Caco-2 (cell line): ENCODE results near the gene SIRT3. TPM values are rescaled to one million over a fixed set of nuclear protein-coding genes. Genes with fewer than 3 reads are reported as not detected.
"Not testable (repeated sequence)": the region's sequence is repeated elsewhere in the genome, so short reads cannot be mapped to it uniquely, and the experiment has no call there.

Source experiments
- BruUV-seq: library from RNA; stranded (reverse); fragments of 400-500 nt; replicated peaks from 2 replicates; lab custom pipeline; 2021; lab: Mats Ljungman, UMichigan
- CTCF ChIA-PET: fragments of 300-600 bp; sonication (Branson Sonifier 250); formaldehyde crosslinking; loops from one replicate; lab custom pipeline; 2022; ENCODE audit warnings: antibody characterized with exemption; lab: Charles Lee
- POLR2A ChIA-PET: fragments of 300-600 bp; sonication (Branson Sonifier 250); formaldehyde crosslinking; loops from one replicate; lab custom pipeline; 2022; ENCODE audit warnings: antibody characterized with exemption; lab: Charles Lee
- DNase-seq, 2 experiments: peaks; one replicate each; pipeline versions ENCODE4 v3.0.0 to v3.0.0-alpha.2; 2020 to 2022
- H3K27me3 ChIP-seq: replicated peaks from 2 replicates; pipeline ENCODE4 v1.6.0; 2011; ENCODE audit warnings: low read length; ENCODE audit not compliant: control insufficient read depth, insufficient read depth
- H3K36me3 ChIP-seq: 2 replicates; pipeline ENCODE4 v1.5.1; 2011; ENCODE audit warnings: low read length; ENCODE audit not compliant: control insufficient read depth, insufficient read depth
- H3K4me1 ChIP-seq: fragments of 250-450 bp; sonication (Bioruptor Pico); 2 replicates; pipeline ENCODE4 v1.5.1; 2020; ENCODE audit warnings: mild to moderate bottlenecking
- H3K4me3 ChIP-seq: 2 replicates; pipeline ENCODE4 v1.5.1; 2011; ENCODE audit warnings: low read depth, mild to moderate bottlenecking, control low read depth, low read length
- H3K9me3 ChIP-seq: fragments of 250-450 bp; sonication (Bioruptor Pico); 2 replicates; pipeline ENCODE4 v1.5.1; 2020; ENCODE audit warnings: mild to moderate bottlenecking, moderate library complexity
- H3K27ac Mint-ChIP-seq: one replicate; pipeline ENCODE4 v1.8.0; 2022; ENCODE audit warnings: mixed read lengths; ENCODE audit not compliant: unreplicated experiment
- H3K27me3 Mint-ChIP-seq: one replicate; pipeline ENCODE4 v1.8.0; 2022; ENCODE audit warnings: mixed read lengths; ENCODE audit not compliant: insufficient read depth, unreplicated experiment
- H3K36me3 Mint-ChIP-seq: one replicate; pipeline ENCODE4 v1.8.0; 2022; ENCODE audit warnings: mild to moderate bottlenecking, mixed read lengths; ENCODE audit not compliant: insufficient read depth, unreplicated experiment
- H3K4me1 Mint-ChIP-seq: one replicate; pipeline ENCODE4 v1.8.0; 2022; ENCODE audit warnings: low read depth, mixed read lengths; ENCODE audit not compliant: unreplicated experiment
- H3K4me3 Mint-ChIP-seq: one replicate; pipeline ENCODE4 v1.8.0; 2022; ENCODE audit warnings: mild to moderate bottlenecking, moderate library complexity, mixed read lengths; ENCODE audit not compliant: unreplicated experiment
- H3K9me3 Mint-ChIP-seq: one replicate; pipeline ENCODE4 v1.8.0; 2022; ENCODE audit warnings: mixed read lengths; ENCODE audit not compliant: unreplicated experiment
- CTCF ChIP-seq, 2 experiments: fragments of 200-600 bp in 1 of 2; IDR thresholded peaks; 1 replicate in 1 of 2; 2 replicates in 1 of 2; pipeline versions ENCODE4 v1.5.1 to v1.8.0; 2011 to 2022; ENCODE audit warnings: antibody characterized with exemption in 1 of 2, control low read depth in 1 of 2, inconsistent platforms in 1 of 2, low read depth in 1 of 2, low read length in 1 of 2, mild to moderate bottlenecking in 1 of 2, moderate library complexity in 1 of 2; ENCODE audit not compliant: insufficient read depth in 1 of 2, severe bottlenecking in 1 of 2, unreplicated experiment in 1 of 2
- intact Hi-C: fragments of 100-400 bp; cut with micrococcal nuclease; formaldehyde crosslinking; loops from one replicate; pipeline ENCODE4 v1.10.0; 2022; ENCODE audit not compliant: unreplicated experiment
- total RNA-seq: library from RNA; stranded (reverse); gene quantifications from 2 replicates; pipeline ENCODE4 v1.2.3, GENCODE V29; 2022

The SIRT3 gene
- total RNA-seq, 1 experiment from 2014 or later = 24.6 TPM

GRCh38 chr11:244376-244775, 8.2 kb upstream of the SIRT3 start:
- no peaks in the 10 kb centered on the region for H3K4me1 ChIP-seq
- H3K4me3 ChIP-seq = no peak overlapping the region
- no peak overlapping the region for H3K4me3 Mint-ChIP-seq
- ChIA-PET CTCF (no interaction called here), POLR2A (no interaction called here)
- TF ChIP-seq CTCF (IDR thresholded peaks at IDR 0.05; ENCODE audit: insufficient read depth in 1 of 2, low read depth in 1 of 2, low read length in 1 of 2, severe bottlenecking in 1 of 2, unreplicated experiment in 1 of 2) = no peak
- intact Hi-C loops = no loop called here
- no peaks in the 10 kb centered on the region for H3K9me3 ChIP-seq
- no TSS peak for BruUV-seq
- H3K27me3 Mint-ChIP-seq = no peaks in the 10 kb centered on the region
- no peak overlapping the region for H3K27ac Mint-ChIP-seq
- peaks cover 81% of the 10 kb centered on the region for H3K36me3 Mint-ChIP-seq
- no peaks in the 10 kb centered on the region for H3K27me3 ChIP-seq
- peaks cover 4% of the 10 kb centered on the region; the same call in 1 of the 2 replicates for H3K36me3 ChIP-seq
- no peaks in the 10 kb centered on the region for H3K9me3 Mint-ChIP-seq
- DNase-seq = no peak
- H3K4me1 Mint-ChIP-seq = no peaks in the 10 kb centered on the region

DNA sequence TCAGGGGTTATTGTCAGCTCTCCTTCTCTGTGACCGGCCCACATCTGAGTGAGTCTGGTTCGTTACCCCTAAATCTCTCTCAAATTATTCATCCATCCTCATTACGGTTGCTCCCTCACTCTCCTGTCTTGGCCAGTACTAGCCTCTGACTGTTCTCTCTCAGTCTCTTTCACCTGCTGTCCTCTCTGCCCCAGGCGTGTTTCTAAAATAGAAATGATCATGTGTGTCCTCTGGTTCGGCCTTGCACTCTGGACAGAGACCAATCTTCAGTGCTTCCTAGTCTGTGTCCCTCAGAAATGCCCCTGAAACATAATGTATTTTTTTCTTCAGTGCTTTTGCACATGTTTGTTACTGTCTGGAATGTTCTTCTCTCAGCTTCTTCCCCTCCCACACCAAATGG, 5.5 kb upstream of the SIRT3 start:
- H3K36me3 ChIP-seq = peaks cover 2% of the 10 kb centered on the region; the same call in 1 of the 2 replicates
- H3K4me1 ChIP-seq = peaks cover 8% of the 10 kb centered on the region; the same call in 1 of the 2 replicates
- POLR2A ChIA-PET = interaction anchor here (0.5 kb wide), 1 partner anchor 10 kb away, joined by 3 read pairs; no protein-coding TSS in a partner anchor
- Mint-ChIP-seq H3K27me3 (no peaks in the 10 kb centered on the region), H3K4me1 (no peaks in the 10 kb centered on the region), H3K27ac (no peak overlapping the region), H3K9me3 (no peaks in the 10 kb centered on the region), H3K36me3 (peaks cover 74% of the 10 kb centered on the region), H3K4me3 (no peak overlapping the region)
- CTCF ChIA-PET = no interaction called here
- H3K9me3 ChIP-seq = no peaks in the 10 kb centered on the region
- TF ChIP-seq CTCF (IDR thresholded peaks at IDR 0.05; ENCODE audit: insufficient read depth in 1 of 2, low read depth in 1 of 2, low read length in 1 of 2, severe bottlenecking in 1 of 2, unreplicated experiment in 1 of 2) = no peak
- no peaks in the 10 kb centered on the region for H3K27me3 ChIP-seq
- no peak overlapping the region for H3K4me3 ChIP-seq
- DNase-seq = no peak
- no TSS peak for BruUV-seq
- intact Hi-C loops = no loop called here

- DNase-seq = no peak
- Histone ChIP-seq H3K36me3 (peaks cover 2% of the 10 kb centered on the region; the same call in 1 of the 2 replicates), H3K9me3 (no peaks in the 10 kb centered on the region), H3K27me3 (no peaks in the 10 kb centered on the region), H3K4me1 (peaks cover 8% of the 10 kb centered on the region; the same call in 1 of the 2 replicates), H3K4me3 (no peak overlapping the region)
- intact Hi-C loops = no loop called here
- no peak overlapping the region for H3K4me3 Mint-ChIP-seq
- POLR2A ChIA-PET = no interaction called here
- no peaks in the 10 kb centered on the region for H3K27me3 Mint-ChIP-seq
- TF ChIP-seq CTCF (IDR thresholded peaks at IDR 0.05; ENCODE audit: insufficient read depth in 1 of 2, low read depth in 1 of 2, low read length in 1 of 2, severe bottlenecking in 1 of 2, unreplicated experiment in 1 of 2) = no peak
- no peaks in the 10 kb centered on the region for H3K4me1 Mint-ChIP-seq
- CTCF ChIA-PET = no interaction called here
- H3K27ac Mint-ChIP-seq = no peak overlapping the region
- peaks cover 66% of the 10 kb centered on the region for H3K36me3 Mint-ChIP-seq
- H3K9me3 Mint-ChIP-seq = no peaks in the 10 kb centered on the region
- no TSS peak for BruUV-seq
Measured at GRCh38 chr11:240315-240714, 4.2 kb upstream of the SIRT3 start.

- H3K4me1 Mint-ChIP-seq, BruUV-seq, H3K27me3 ChIP-seq, H3K4me1 ChIP-seq, H3K36me3 ChIP-seq, H3K27ac Mint-ChIP-seq, H3K9me3 Mint-ChIP-seq, H3K9me3 ChIP-seq, DNase-seq, intact Hi-C loops, H3K27me3 Mint-ChIP-seq, H3K4me3 ChIP-seq: not testable (repeated sequence)
- H3K4me3 Mint-ChIP-seq = peak overlapping the region; percentile 81
- ChIA-PET POLR2A (interaction anchor here (1.2 to 2.5 kb wide), 2 partner anchors 31 to 169 kb away, joined by 8 to 10 read pairs; partner anchors contain the start of genes BET1L and RIC8A), CTCF (interaction anchor here (1.7 kb wide), 1 partner anchor 12 kb away, joined by 6 read pairs; no protein-coding TSS in a partner anchor)
- peaks cover 52% of the 10 kb centered on the region for H3K36me3 Mint-ChIP-seq
Measured at GRCh38 chr11:238346-238745, 2.2 kb upstream of the SIRT3 start.
